SJCRH30 (cell line): ENCODE results near the gene SIRT2. TPM values are rescaled to one million over a fixed set of nuclear protein-coding genes. Genes with fewer than 3 reads are reported as not detected.
A peak's percentile ranks its signal among the peaks of the same experiment; 100 is the strongest.

Experiments
- DNase-seq, 2 experiments: peaks; one replicate each; pipeline ENCODE4 v3.0.0-alpha.2; 2015 to 2020
- H3K27ac ChIP-seq: fragments of 250-450 bp; sonication (Bioruptor Pico); 2 replicates; pipeline ENCODE4 v1.5.1; 2020; ENCODE audit warnings: mild to moderate bottlenecking, moderate library complexity
- H3K27me3 ChIP-seq: fragments of 250-450 bp; sonication (Bioruptor Pico); 2 replicates; pipeline ENCODE4 v1.5.1; 2020; ENCODE audit warnings: mild to moderate bottlenecking, moderate library complexity
- H3K36me3 ChIP-seq: fragments of 250-450 bp; sonication (Bioruptor Pico); 2 replicates; pipeline ENCODE4 v1.5.1; 2020; ENCODE audit warnings: mild to moderate bottlenecking, moderate library complexity
- H3K4me1 ChIP-seq: fragments of 250-450 bp; sonication (Bioruptor Pico); 2 replicates; pipeline ENCODE4 v1.5.1; 2020; ENCODE audit warnings: mild to moderate bottlenecking, moderate library complexity
- H3K4me3 ChIP-seq: fragments of 250-450 bp; sonication (Bioruptor Pico); 2 replicates; pipeline ENCODE4 v1.5.1; 2020; ENCODE audit warnings: mild to moderate bottlenecking, moderate library complexity
- H3K9me3 ChIP-seq: fragments of 250-450 bp; sonication (Bioruptor Pico); replicated peaks from 2 replicates; pipeline ENCODE4 v1.5.1; 2020; ENCODE audit warnings: mild to moderate bottlenecking, moderate library complexity
- total RNA-seq: library from RNA; depleted of rRNA; stranded (reverse); fragments of >200 nt; shearing (Covaris generic); gene quantifications from 2 replicates; pipeline ENCODE4 v1.2.3, GENCODE V29; 2014

Gene SIRT2
- total RNA-seq, 1 experiment from 2014 or later: 44.6 TPM

DNA sequence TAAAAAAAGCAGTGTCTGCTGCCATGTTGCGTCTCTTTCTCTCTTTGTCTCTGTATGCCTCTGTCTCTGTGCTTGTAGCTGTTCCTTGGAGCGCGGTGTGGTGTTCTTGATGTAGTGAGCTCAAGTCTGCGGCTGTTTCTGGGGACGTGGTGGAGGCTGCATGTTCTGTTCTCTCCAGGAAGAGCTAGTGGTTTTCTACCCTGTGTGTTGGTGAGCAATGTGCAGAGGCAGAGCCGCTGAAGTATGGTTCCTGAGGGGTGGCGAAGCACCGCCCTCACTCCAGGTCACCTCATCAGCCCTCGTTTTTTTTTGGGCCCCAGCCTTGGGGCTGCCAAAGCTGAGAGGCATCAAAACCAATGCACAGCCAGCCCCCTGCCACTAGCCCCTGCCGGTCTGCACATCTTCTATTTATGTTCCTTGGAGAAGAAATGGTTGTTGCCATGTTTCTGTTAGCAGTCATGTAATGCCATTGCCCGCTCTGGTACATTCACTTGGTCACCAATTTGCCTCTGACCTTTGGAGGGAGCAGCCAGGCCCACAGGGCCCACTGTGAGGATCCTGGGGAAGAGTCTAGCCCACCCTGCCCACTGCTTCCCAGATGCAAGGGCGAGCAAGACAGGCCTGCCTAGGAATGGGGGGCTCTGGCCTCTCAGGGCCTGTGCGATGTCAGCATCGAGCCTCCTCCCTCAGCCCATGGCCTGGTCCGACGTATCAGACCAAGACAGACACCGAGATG lies 56.8 kb downstream of the SIRT2 start:
- Histone ChIP-seq H3K27me3 (no peaks in the 10 kb centered on the region), H3K4me3 (no peak overlapping the region), H3K27ac (no peak overlapping the region), H3K9me3 (no peaks in the 10 kb centered on the region), H3K4me1 (peaks cover under 1% of the 10 kb centered on the region; the same call in 1 of the 2 replicates), H3K36me3 (peaks cover 98% of the 10 kb centered on the region)
- peak in 1 of 2 experiments; percentile 9 for DNase-seq

GRCh38 chr19:38841787-38842438 lies 57.5 kb downstream of the SIRT2 start:
- no peak for DNase-seq
- Histone ChIP-seq H3K36me3 (peaks cover 98% of the 10 kb centered on the region), H3K27me3 (no peaks in the 10 kb centered on the region), H3K4me3 (no peak overlapping the region), H3K9me3 (no peaks in the 10 kb centered on the region), H3K4me1 (no peaks in the 10 kb centered on the region), H3K27ac (no peak overlapping the region)

DNA sequence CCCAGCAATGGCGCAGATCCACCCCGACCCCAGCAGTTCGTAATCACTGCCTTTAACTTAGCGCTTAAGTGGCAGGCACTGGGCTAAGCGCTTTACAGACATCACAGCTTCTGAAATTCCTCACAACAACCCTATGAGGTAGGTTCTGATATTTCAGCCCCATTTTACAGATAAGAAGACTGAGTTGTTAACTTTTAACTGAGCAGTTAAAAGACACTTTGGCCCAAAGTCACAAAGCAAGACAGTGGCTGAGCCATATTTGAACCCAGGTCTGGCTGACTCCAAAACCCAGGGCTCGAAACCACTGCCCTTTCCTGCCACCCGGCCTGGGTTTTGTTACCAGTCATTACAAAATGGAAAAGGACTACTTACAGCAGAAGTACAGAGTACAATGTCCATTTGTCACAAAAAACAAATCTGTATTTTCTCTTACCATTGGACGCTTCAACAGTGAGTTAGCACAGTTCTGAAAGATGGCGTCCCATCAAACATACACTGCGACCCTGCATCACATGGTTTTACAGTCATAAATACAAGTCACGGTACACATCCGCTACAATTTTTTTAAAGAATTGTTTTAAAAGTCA lies 58.1 kb downstream of the SIRT2 start:
- Histone ChIP-seq H3K9me3 (no peaks in the 10 kb centered on the region), H3K4me3 (no peak overlapping the region), H3K27ac (no peak overlapping the region), H3K27me3 (no peaks in the 10 kb centered on the region), H3K4me1 (no peaks in the 10 kb centered on the region), H3K36me3 (peaks cover 97% of the 10 kb centered on the region)
- no peak for DNase-seq

DNA sequence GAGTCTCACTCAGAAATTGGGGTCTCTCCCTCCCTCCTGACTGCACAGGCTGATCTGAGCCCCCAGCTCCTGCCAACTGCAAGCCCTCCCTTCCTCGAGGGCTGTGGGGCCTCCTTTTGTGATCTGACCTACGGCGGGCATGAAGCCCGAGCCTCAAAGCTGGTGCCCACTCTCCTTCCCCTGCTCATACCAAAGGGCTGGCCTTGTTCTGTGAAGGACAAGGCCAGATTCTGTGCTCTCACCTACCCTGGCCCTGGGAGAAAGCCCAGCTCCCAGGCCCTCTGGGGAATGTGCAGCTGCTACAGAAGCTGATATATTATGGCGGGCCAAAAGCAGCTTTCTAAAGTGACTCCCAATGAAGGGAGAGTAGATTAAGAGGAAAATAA lies 58.8 kb downstream of the SIRT2 start:
- peak in 1 of 2 experiments; percentile 30 for DNase-seq
- Histone ChIP-seq H3K27ac (no peak overlapping the region), H3K36me3 (peaks cover 96% of the 10 kb centered on the region), H3K9me3 (no peaks in the 10 kb centered on the region), H3K4me3 (no peak overlapping the region), H3K4me1 (no peaks in the 10 kb centered on the region), H3K27me3 (no peaks in the 10 kb centered on the region)

DNA sequence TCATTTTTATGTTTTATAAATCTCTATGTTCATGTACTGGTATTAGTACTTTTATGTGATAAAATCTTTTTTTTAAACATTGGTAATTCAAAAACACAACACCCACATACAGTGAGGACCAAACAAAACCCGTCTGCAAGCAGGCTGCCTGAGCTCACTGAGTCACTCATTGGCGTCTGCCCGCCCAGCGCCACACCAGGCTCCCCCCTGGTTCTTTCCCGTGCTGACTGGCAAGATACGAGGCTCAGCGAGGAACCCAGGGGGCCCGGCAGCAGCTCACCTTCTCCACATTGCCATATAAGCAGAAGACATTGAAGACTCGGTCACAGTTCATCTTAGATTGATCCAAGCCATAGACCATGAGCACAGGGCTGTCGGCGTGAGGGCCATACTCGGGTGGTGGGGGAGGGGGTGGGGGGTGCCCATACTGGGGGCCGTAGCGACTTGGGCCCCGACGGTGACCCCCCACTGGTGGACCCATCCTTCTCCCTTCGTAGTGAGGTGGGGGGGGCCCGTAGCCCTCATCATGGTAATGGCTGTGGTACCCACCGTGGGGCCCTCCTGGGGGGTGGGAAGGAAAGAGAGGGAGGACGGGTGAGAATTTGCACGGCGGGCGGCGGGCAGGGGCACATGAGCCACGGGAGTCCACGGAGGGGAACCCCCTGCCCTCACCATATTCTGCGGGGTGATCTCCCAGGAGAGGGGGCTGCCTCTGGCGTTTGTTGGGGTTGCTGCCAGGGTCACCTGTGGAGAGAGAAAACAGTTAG lies 59.4 kb downstream of the SIRT2 start:
- Histone ChIP-seq H3K36me3 (peaks cover 94% of the 10 kb centered on the region), H3K4me1 (no peaks in the 10 kb centered on the region), H3K9me3 (no peaks in the 10 kb centered on the region), H3K4me3 (no peak overlapping the region), H3K27ac (no peak overlapping the region), H3K27me3 (no peaks in the 10 kb centered on the region)
- no peak for DNase-seq

DNA sequence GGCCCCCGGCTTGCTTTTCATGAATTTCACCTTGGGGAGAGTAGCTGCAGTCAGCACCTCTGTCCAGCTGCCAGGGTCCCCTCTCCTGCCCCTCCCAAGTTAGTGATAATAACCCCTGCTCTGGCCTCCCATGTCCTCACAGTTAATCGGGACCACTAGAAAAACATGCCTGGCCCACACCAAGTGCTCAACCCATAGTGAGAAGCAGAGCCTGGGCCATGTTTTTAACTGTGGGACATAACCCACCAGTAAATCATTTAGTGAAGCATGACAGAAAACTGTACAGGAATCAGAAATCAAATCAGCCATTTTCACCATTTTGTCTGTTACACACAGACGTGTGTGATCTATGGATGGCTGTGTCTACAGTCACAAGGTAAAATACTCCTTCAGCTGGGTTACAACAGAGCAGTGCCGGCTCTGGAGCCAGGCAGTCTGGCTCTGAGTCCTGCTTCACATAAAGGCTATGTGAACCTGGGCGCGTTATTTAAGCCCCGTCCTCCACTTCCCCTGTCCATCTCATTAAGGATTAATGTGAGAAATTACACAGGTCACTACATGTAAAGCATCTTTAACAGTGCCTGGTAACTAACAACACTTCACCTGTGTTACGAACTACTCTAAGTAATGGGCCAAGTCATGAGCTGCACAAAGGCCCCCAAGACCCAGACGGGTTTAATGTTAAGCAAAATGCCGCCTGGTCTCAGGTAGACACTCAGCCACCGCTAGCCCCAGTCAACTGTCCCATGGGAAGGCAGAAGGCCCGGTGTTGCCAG lies 60.2 kb downstream of the SIRT2 start:
- Histone ChIP-seq H3K4me1 (no peaks in the 10 kb centered on the region), H3K4me3 (no peak overlapping the region), H3K36me3 (peaks cover 86% of the 10 kb centered on the region), H3K27me3 (no peaks in the 10 kb centered on the region), H3K9me3 (no peaks in the 10 kb centered on the region), H3K27ac (no peak overlapping the region)
- no peak for DNase-seq

DNA sequence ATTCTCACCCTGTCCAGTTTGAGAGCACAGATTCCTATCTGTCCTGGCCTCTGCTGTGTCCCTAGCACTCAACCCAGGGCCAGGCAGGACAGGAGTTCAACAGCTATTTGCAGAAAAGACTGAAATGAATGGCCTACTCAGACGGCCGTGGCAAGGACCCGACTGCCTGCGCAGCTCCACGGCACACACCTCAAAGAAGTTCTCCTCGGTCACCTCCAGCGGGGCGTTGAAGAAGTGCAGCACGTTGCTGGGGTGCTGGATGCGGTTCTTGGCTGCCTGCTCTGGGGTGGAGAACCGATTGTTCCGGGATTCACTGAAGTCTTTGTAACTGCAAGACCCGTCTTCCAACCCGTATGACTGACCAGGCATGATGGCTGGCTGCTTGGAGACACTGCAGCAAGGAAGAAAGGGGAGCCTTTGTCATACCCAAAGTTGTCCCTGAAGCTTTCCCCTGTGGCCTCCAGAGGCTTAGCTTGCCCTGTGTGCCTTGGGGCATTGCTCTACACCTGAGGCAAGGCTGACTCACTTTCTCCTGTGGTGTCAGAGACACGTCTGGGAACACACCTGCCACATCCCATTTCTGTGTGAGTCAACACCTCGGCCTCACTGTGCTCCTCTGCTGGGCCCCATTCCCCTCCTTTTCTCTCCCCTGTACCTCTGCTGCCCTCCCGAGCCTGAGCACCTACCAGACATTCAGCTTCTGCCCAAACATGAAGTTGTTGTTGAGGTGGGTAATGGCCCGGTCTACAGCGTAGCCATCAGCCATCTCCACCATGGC lies 61.0 kb downstream of the SIRT2 start:
- peak in 1 of 2 experiments; percentile 13 for DNase-seq
- Histone ChIP-seq H3K36me3 (peaks cover 78% of the 10 kb centered on the region), H3K9me3 (no peaks in the 10 kb centered on the region), H3K27me3 (no peaks in the 10 kb centered on the region), H3K4me3 (no peak overlapping the region), H3K4me1 (no peaks in the 10 kb centered on the region), H3K27ac (no peak overlapping the region)

DNA sequence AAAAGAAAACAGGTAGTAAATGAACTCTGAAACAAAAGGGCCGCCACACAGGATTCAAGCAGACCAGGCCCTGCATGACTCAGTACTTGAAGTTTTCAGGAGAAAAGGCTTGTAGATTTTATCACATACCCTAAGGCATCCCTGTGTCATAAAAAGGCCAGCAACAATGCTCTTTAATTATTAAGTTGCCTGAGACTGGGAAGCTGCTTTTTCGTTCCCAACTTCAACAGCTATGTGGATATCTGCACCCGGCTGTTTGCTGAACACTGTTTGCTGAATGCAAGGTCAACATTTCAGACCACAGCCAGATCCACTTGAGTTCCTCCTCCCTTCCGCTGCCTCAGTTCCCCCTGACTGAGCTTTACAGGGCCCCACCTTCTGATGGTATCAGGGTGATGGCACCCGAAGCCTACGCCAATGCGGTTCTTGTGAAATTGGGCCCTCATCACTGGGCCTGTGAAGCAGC lies 61.7 kb downstream of the SIRT2 start:
- Histone ChIP-seq H3K9me3 (no peaks in the 10 kb centered on the region), H3K36me3 (peaks cover 71% of the 10 kb centered on the region), H3K27ac (no peak overlapping the region), H3K4me1 (peaks cover 3% of the 10 kb centered on the region; the same call in 1 of the 2 replicates), H3K27me3 (no peaks in the 10 kb centered on the region), H3K4me3 (no peak overlapping the region)
- DNase-seq: no peak

DNA sequence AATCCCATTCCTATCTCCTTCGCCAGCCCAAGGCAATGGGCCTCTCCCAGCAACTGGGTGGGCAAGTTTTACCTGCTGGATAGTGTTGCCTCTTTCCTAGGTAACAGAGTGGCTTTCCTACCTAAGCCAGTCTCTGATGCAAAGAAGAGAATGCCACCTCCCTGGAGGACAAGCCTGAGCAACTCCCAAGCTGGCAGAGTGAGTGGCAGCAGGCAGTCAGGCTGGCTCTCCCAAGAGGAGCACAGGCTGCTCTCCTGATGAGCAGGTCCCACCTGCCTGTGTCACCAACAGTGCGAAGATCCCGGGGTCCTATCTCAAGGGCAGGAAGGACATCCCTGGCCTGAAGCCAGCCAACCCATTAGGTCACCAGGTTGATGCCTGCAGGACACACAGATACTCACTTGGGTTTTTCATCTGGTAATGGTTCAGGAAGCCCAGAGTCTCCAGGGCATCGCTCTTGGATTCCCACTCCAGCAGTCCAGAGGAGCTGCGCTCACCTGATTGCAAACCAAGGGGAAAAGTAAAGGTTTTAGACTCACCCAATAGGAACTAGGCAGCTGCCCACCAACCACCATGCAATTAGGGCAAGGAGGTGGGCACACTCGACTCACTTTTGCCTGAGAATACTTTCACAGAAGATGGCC lies 62.3 kb downstream of the SIRT2 start:
- Histone ChIP-seq H3K4me3 (no peak overlapping the region), H3K36me3 (peaks cover 65% of the 10 kb centered on the region), H3K9me3 (no peaks in the 10 kb centered on the region), H3K4me1 (peaks cover 9% of the 10 kb centered on the region), H3K27ac (no peak overlapping the region), H3K27me3 (no peaks in the 10 kb centered on the region)
- peak in 1 of 2 experiments; percentile 22 for DNase-seq

GRCh38 chr19:38836159-38836982 lies 63.0 kb downstream of the SIRT2 start:
- DNase-seq: no peak
- Histone ChIP-seq H3K27me3 (no peaks in the 10 kb centered on the region), H3K36me3 (peaks cover 58% of the 10 kb centered on the region), H3K9me3 (no peaks in the 10 kb centered on the region), H3K4me3 (no peak overlapping the region), H3K4me1 (peaks cover 10% of the 10 kb centered on the region), H3K27ac (no peak overlapping the region)

DNA sequence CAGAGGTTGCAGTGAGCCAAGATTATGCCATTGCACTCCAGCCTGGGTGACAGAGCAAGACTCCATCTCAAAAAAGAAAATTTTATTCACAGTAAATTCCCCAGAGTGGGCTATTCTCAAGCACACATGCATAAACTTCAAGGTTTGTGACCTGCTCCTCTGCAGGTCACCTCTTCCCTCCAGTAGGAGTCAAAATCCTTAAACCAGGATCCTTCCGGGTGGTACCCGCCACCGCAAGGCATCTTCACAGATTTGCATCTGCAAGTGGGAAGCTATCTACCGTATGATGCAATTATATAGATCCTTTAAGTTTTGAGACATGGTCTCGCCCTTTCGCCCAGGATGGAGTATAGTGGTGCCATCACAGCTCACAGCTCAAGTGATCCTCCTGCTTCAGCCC lies 64.8 kb downstream of the SIRT2 start:
- Histone ChIP-seq H3K27me3 (no peaks in the 10 kb centered on the region), H3K36me3 (peaks cover 46% of the 10 kb centered on the region), H3K4me3 (no peak overlapping the region), H3K4me1 (peaks cover 10% of the 10 kb centered on the region), H3K27ac (no peak overlapping the region), H3K9me3 (no peaks in the 10 kb centered on the region)
- DNase-seq: no peak

DNA sequence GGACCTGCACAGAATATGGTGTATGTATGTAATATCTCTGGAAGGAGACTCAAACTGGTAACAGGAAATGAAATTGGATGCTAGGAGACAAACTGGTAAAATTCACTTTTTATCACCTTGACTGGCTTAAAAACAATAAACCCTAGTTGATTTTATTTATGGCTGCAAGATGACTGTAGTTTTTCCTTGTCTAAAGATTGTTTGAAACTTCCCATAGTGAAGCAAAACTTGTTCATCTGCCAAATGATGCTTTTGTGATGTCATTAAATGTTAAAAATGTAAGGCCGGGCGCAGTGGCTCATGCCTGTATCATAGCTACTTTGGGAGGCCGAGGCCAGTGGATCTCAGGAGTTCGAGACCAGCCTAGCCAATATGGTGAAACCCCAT lies 65.3 kb downstream of the SIRT2 start:
- peaks cover 41% of the 10 kb centered on the region for H3K36me3 ChIP-seq
- no peak for DNase-seq
- no peak overlapping the region for H3K4me3 ChIP-seq
- H3K27me3 ChIP-seq: no peaks in the 10 kb centered on the region
- peaks cover 10% of the 10 kb centered on the region for H3K4me1 ChIP-seq
- H3K9me3 ChIP-seq: no peaks in the 10 kb centered on the region
- H3K27ac ChIP-seq: no peak overlapping the region

DNA sequence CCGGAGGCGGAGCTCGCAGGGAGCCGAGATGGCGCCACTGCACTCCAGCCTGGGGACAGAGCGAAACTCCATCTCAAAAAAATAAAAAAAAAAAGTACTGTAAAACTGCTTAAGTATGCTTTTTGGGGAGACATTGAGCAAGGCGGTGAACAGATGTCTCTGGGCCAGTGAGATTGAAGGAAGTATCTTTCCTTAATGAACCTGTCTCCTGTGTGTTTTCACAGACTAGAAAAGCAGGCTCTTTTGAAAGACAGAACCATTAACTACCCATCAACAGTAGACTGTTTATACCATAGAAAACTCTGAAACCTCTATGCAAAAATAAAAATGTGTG lies 66.4 kb downstream of the SIRT2 start:
- Histone ChIP-seq H3K4me1 (peaks cover 10% of the 10 kb centered on the region), H3K27me3 (no peaks in the 10 kb centered on the region), H3K9me3 (no peaks in the 10 kb centered on the region), H3K4me3 (no peak overlapping the region), H3K36me3 (peaks cover 39% of the 10 kb centered on the region), H3K27ac (no peak overlapping the region)
- DNase-seq: peak in 1 of 2 experiments; percentile 22
